SK-N-DZ (cell line): ENCODE results near the gene FLOT1.
"Not testable (repeated sequence)": the region's sequence is repeated elsewhere in the genome, so short reads cannot be mapped to it uniquely, and the experiment has no call there.

Experiments used
- DNase-seq: peaks from one replicate; pipeline ENCODE4 v3.0.0-alpha.2; 2015; ENCODE audit warnings: low spot score

FLOT1 gene

GRCh38 chr6:30723843-30724741 lies 18.4 kb downstream of the FLOT1 start:
- DNase-seq: not testable (repeated sequence)

- DNase-seq: not testable (repeated sequence)
Observed at GRCh38 chr6:30723159-30723842, 19.2 kb downstream of the FLOT1 start.

GRCh38 chr6:30722280-30723112 lies 20.0 kb downstream of the FLOT1 start:
- DNase-seq: peak; percentile 81

GRCh38 chr6:30722025-30722279 lies 20.5 kb downstream of the FLOT1 start:
- DNase-seq: not testable (repeated sequence)

- DNase-seq: peak; percentile 83
Observed at GRCh38 chr6:30721198-30722024, 21.1 kb downstream of the FLOT1 start.

- DNase-seq: peak; percentile 70
Observed at GRCh38 chr6:30720738-30721197, 21.7 kb downstream of the FLOT1 start.

- DNase-seq: peak; percentile 98
Observed at GRCh38 chr6:30719791-30720737, 22.4 kb downstream of the FLOT1 start, which contains the start of gene TUBB. Gene TUBB, plus strand, starts transcription at chr6:30720352. Its CDS starts 155 bp downstream, at chr6:30720507.

GRCh38 chr6:30719356-30719755 lies 23.1 kb downstream of the FLOT1 start:
- peak; percentile 22 for DNase-seq

GRCh38 chr6:30717845-30718720 lies 24.4 kb downstream of the FLOT1 start:
- not testable (repeated sequence) for DNase-seq

GRCh38 chr6:30717129-30717844 lies 25.2 kb downstream of the FLOT1 start, which contains the start of gene MDC1:
Gene MDC1, minus strand, starts transcription at chr6:30717281. Its CDS starts 2,106 bp downstream, at chr6:30715175.
- DNase-seq: peak; percentile 100

- DNase-seq: no peak
Observed at GRCh38 chr6:30716879-30717128, 25.7 kb downstream of the FLOT1 start.

- DNase-seq: no peak
Observed at GRCh38 chr6:30714263-30714662, 28.2 kb downstream of the FLOT1 start.

GRCh38 chr6:30712441-30712945 lies 30.0 kb downstream of the FLOT1 start:
- DNase-seq: no peak

GRCh38 chr6:30711758-30712380 lies 30.6 kb downstream of the FLOT1 start:
- DNase-seq: no peak

GRCh38 chr6:30709101-30709868 lies 33.2 kb downstream of the FLOT1 start:
- no peak for DNase-seq

GRCh38 chr6:30707281-30707850 lies 35.1 kb downstream of the FLOT1 start:
- DNase-seq: no peak
